ENCODE results near the gene TBX10.

The TBX10 gene

DNA sequence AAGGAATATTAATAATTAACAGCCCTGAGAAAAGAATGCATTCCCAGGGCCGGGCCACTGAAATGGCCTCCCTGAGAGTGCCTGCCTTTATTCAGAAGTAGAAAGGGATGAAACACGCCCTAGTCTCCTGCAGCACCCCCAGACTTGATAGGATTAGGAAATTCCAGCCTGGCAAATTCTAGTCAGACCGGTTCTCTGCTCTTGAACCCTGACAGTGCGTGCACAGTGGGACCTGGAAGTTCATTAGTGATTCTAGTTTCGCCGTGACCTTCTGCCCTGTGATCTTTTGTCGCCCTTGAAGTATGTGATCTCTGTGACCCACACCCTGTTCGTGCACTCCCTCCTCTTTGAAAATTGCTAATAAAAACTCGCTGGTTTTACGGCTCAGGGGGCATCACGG, 58.1 kb downstream of the TBX10 start:
- Histone ChIP-seq H3K36me3 (ENCODE audit: insufficient read depth, low read length) (peaks cover 21% of the 10 kb centered on the region), H3K9ac (ENCODE audit: insufficient read length) (no peak overlapping the region), H3K9me3 (ENCODE audit: low read depth, low read length) (no peaks in the 10 kb centered on the region), H3K4me3 (no peak overlapping the region), H3K27ac (no peak overlapping the region)
- DNase-seq (ENCODE audit: low read depth, low spot score): no peak
- TF ChIP-seq FOXP2 (optimal IDR thresholded peaks at IDR 0.05; ENCODE audit: control extremely low read depth, extremely low read length, insufficient read depth) (no peak), EZH2 (IDR thresholded peaks at IDR 0.05) (no peak), POLR2AphosphoS5 (IDR thresholded peaks at IDR 0.05; ENCODE audit: borderline replicate concordance, low read depth, low read length) (no peak)
